Left lung (tissue), 10 donors: ENCODE results near the gene RINL. TPM values are rescaled to one million over a fixed set of nuclear protein-coding genes. Genes with fewer than 3 reads are reported as not detected.
A peak's percentile ranks its signal among the peaks of the same experiment; 100 is the strongest.
"Not testable (repeated sequence)": the region's sequence is repeated elsewhere in the genome, so short reads cannot be mapped to it uniquely, and the experiment has no call there.

Experiments used
- ATAC-seq: fragments of 200-7000 bp; cut with Tn5 transposase; one replicate; pipeline ENCODE4 v1.9.1; 2020; ENCODE audit warnings: moderate library complexity
- DNase-seq, 4 donors: peaks; one replicate each; pipeline ENCODE4 v3.0.0-alpha.2; 2013 to 2020
- H3K27ac ChIP-seq, 2 donors: fragments of 200-600 bp; sonication (generic) in 1 of 2; one replicate each; pipeline versions ENCODE4 v1.5.0 to v1.8.0; 2020 to 2021
- H3K27me3 ChIP-seq, 2 donors: fragments of 200-600 bp; sonication (generic) in 1 of 2; one replicate each; pipeline versions ENCODE4 v1.5.0 to v1.8.0; 2020 to 2021
- H3K36me3 ChIP-seq, 2 donors: fragments of 200-600 bp; sonication (generic) in 1 of 2; one replicate each; pipeline versions ENCODE4 v1.5.0 to v1.8.0; 2020 to 2021
- H3K4me1 ChIP-seq, 2 donors: fragments of 200-600 bp; one replicate each; pipeline ENCODE4 v1.8.0; 2021
- H3K4me3 ChIP-seq, 2 donors: fragments of 200-600 bp; sonication (generic) in 1 of 2; one replicate each; pipeline versions ENCODE4 v1.5.0 to v1.8.0; 2020 to 2021; ENCODE audit warnings: mild to moderate bottlenecking in 1 of 2
- H3K9me3 ChIP-seq, 2 donors: fragments of 200-600 bp; sonication (generic) in 1 of 2; one replicate each; pipeline versions ENCODE4 v1.5.0 to v1.8.0; 2020 to 2021
- CTCF ChIP-seq, 2 donors: fragments of 200-600 bp; sonication (generic) in 1 of 2; IDR thresholded peaks; one replicate each; pipeline versions ENCODE4 v1.5.0 to v1.8.0; 2021; ENCODE audit warnings: antibody characterized with exemption in 2 of 2
- intact Hi-C, 2 donors: fragments of 100-400 bp; cut with DNase I; formaldehyde crosslinking; loops; one replicate each; pipeline versions ENCODE4 v1.11.2 to v1.14.2; 2022
- polyA plus RNA-seq, 6 donors: library from polyadenylated mRNA; unstranded; fragments of 120-200 nt; gene quantifications; one replicate each; pipeline ENCODE4 v1.2.1, GENCODE V29; 2013; ENCODE audit not compliant: insufficient read length in 6 of 6
- total RNA-seq, 2 donors: library from RNA; stranded (reverse); fragmentation: NEBNext Ultra II Directional; extraction: Animal tissue kit (Norgen Biotek cat#: 25700); gene quantifications; one replicate each; pipeline ENCODE4 v1.2.1, GENCODE V29; 2021
- donor health status: DM: no; HTN: yes; CAD: no.
- donor health status: DM: no; HTN: no; CAD: no.

Gene RINL
- total and polyA plus RNA-seq, 8 donors = 7.2 to 12.0 (median 8.6) TPM

- peaks cover 8 to 25% of the 10 kb centered on the region in 2 donors for H3K4me1 ChIP-seq
- DNase-seq = peak in 1 of 4 donors; percentile 68
- no peak for TF ChIP-seq CTCF (IDR thresholded peaks at IDR 0.05)
- no peaks in the 10 kb centered on the region for H3K27me3 ChIP-seq
- ATAC-seq = no peak
- H3K27ac ChIP-seq = peak overlapping the region; percentile 69 to 86
- H3K4me3 ChIP-seq = no peak overlapping the region
- H3K9me3 ChIP-seq = no peaks in the 10 kb centered on the region
- intact Hi-C loops = no loop called here
- H3K36me3 ChIP-seq = peaks cover 0 to 47% of the 10 kb centered on the region in 2 donors
Measured at GRCh38 chr19:38878575-38879399, 712 bp upstream of the RINL start.

GRCh38 chr19:38875656-38876395, 2.2 kb downstream of the RINL start:
- peaks cover 8 to 26% of the 10 kb centered on the region in 2 donors for H3K4me1 ChIP-seq
- H3K27me3 ChIP-seq = no peaks in the 10 kb centered on the region
- ATAC-seq (no peak), DNase-seq (peak in 1 of 4 donors; percentile 18)
- intact Hi-C loops = no loop called here
- no peak for TF ChIP-seq CTCF (IDR thresholded peaks at IDR 0.05)
- no peaks in the 10 kb centered on the region for H3K9me3 ChIP-seq
- peaks cover 0 to 18% of the 10 kb centered on the region in 2 donors for H3K36me3 ChIP-seq
- no peak overlapping the region for H3K4me3 ChIP-seq
- no peak overlapping the region for H3K27ac ChIP-seq

DNA sequence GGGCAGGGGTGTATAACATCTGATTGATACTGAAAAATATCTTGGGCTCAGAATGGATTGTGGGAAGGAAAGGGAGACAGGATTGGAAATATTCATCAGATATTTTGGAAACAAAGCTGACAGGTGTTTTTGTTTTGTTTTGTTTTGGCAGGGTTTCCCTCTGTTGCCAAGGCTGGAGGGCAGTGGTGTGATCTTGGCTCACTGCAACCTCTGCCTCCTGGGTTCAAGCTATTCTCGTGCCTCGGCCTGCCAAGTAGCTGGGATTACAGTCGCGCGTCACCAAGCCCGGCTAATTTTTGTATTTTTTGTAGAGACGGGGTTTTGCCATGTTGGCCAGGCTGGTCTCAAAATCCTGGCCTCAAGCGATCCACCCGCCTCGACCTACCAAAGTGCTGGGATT, 4.7 kb downstream of the RINL start:
- H3K9me3 ChIP-seq, H3K27ac ChIP-seq, intact Hi-C loops, H3K36me3 ChIP-seq, H3K4me3 ChIP-seq, ATAC-seq, H3K27me3 ChIP-seq: not testable (repeated sequence)
- peak in 1 of 4 donors; percentile 34 for DNase-seq
- peaks cover 10 to 42% of the 10 kb centered on the region in 2 donors for H3K4me1 ChIP-seq

- Histone ChIP-seq H3K27ac (no peak overlapping the region), H3K36me3 (no peaks in the 10 kb centered on the region), H3K4me1 (peaks cover 5 to 24% of the 10 kb centered on the region in 2 donors), H3K27me3 (no peaks in the 10 kb centered on the region), H3K4me3 (peak overlapping the region in 1 of 2 donors; percentile 49), H3K9me3 (no peaks in the 10 kb centered on the region)
- intact Hi-C loops = no loop called here
- DNase-seq (peak in 1 of 4 donors; percentile 61), ATAC-seq (no peak)
- no peak for TF ChIP-seq CTCF (IDR thresholded peaks at IDR 0.05)
Measured at GRCh38 chr19:38870612-38871011, 7.5 kb downstream of the RINL start.

GRCh38 chr19:38869836-38870607, 8.1 kb downstream of the RINL start:
- Histone ChIP-seq H3K9me3 (no peaks in the 10 kb centered on the region), H3K4me1 (peaks cover 5 to 27% of the 10 kb centered on the region in 2 donors), H3K4me3 (peak overlapping the region; percentile 41 to 49), H3K36me3 (no peaks in the 10 kb centered on the region), H3K27ac (peak overlapping the region in 1 of 2 donors; percentile 53), H3K27me3 (no peaks in the 10 kb centered on the region)
- DNase-seq (peak in 3 of 4 donors; percentile 76 to 97 (median 83)), ATAC-seq (peak; percentile 96)
- peak; percentile 79 to 89 for TF ChIP-seq CTCF (IDR thresholded peaks at IDR 0.05)
- intact Hi-C loops = no loop called here
